ENCODE results near the gene MMP24OS.

GRCh38 chr20:35248641-35249475, 29.1 kb downstream of the MMP24OS start:
- no peak for TF ChIP-seq CTCF (IDR thresholded peaks at IDR 0.05)
- TF ChIP-seq POLR2AphosphoS5 (IDR thresholded peaks at IDR 0.05): no peak
- TF ChIP-seq POLR2A (IDR thresholded peaks at IDR 0.05): no peak
